Measurements from ENCODE around the gene PPFIBP2. TPM values are rescaled to one million over a fixed set of nuclear protein-coding genes. Genes with fewer than 3 reads are reported as not detected.
A peak's percentile ranks its signal among the peaks of the same experiment; 100 is the strongest.
"Not testable (repeated sequence)": the region's sequence is repeated elsewhere in the genome, so short reads cannot be mapped to it uniquely, and the experiment has no call there.

Gene PPFIBP2
- total RNA-seq, 4 donors from 2014 or later = 68.2 to 139 (median 76.2) TPM

DNA sequence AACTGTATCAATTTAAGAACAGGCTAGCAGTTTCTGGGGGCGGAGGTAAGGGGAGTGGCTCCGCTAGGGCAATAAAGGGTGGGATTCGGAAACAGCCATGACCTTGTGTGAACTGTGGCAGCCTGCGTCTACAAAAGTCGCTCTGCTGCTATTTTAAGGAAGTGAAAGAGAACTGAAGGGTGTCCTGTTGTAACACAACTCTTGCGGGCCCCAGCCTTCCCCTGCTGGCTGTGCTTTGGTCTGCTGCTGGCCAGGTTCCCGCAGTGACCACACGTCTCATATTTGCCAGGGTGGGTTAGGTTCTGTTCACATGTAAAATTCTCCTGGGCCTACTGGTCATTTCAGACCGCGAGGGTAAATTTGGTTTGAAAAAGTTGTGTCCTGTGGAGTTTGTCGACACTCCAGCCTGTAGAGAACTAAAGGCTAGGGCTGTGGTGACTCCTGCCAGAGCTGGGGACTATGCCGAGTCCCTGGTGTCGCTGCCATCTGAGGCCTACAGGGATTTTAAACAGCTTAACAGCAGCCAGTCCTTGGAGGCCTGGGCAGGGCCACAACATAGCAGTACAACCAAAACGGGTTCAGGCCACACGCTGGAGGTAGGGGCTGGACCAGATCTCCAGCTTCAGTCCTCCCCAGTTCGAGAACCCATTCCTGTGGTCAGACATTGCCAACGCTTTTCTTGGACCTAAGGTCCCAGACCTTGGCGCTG, 1.1 kb upstream of the PPFIBP2 start:
- no peak for TF ChIP-seq POLR2AphosphoS5 (IDR thresholded peaks at IDR 0.05)
- no peak for TF ChIP-seq EP300 (IDR thresholded peaks at IDR 0.05)
- TF ChIP-seq POLR2A (IDR thresholded peaks at IDR 0.05) = no peak
- TF ChIP-seq, protein P1, sequence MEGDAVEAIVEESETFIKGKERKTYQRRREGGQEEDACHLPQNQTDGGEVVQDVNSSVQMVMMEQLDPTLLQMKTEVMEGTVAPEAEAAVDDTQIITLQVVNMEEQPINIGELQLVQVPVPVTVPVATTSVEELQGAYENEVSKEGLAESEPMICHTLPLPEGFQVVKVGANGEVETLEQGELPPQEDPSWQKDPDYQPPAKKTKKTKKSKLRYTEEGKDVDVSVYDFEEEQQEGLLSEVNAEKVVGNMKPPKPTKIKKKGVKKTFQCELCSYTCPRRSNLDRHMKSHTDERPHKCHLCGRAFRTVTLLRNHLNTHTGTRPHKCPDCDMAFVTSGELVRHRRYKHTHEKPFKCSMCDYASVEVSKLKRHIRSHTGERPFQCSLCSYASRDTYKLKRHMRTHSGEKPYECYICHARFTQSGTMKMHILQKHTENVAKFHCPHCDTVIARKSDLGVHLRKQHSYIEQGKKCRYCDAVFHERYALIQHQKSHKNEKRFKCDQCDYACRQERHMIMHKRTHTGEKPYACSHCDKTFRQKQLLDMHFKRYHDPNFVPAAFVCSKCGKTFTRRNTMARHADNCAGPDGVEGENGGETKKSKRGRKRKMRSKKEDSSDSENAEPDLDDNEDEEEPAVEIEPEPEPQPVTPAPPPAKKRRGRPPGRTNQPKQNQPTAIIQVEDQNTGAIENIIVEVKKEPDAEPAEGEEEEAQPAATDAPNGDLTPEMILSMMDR (IDR thresholded peaks at IDR 0.05) = no peak
- Histone ChIP-seq H3K9me3 (no peaks in the 10 kb centered on the region), H3K4me3 (peak overlapping the region; percentile 74), H3K27me3 (no peaks in the 10 kb centered on the region), H3K36me3 (no peaks in the 10 kb centered on the region), H3K27ac (peak overlapping the region; percentile 85), H3K4me1 (peaks cover 43% of the 10 kb centered on the region)
- 10% methylated on average over 15 of the region's 18 CpGs for WGBS
- DNase-seq (ENCODE audit: low spot score in 2 of 2) = peak; percentile 88 to 91

DNA sequence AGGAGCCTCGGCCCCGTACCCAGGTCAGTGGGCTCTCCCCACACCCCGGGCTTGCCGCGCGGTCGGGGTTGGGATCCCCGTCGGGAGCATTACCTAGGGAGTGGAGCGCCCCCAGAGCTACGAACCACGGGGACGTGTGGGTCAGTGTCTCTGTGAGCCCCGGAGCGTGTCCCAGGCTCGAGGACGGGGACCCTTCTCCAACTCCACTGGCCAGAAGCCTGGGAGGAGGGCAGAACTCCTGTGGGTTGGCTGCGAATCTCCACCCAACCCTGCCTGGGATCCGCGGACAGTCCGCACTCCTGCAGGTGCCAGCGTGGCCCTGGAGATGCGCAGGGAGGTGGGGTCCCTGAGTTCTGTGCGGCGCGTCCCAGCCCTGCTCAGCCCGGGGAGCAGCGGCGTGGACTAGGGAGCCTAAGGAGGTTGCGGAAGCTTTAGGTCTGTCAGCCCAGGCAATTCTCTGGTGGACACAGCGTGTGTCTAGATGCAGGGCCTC, 346 bp downstream of the PPFIBP2 start:
- H3K36me3 ChIP-seq = no peaks in the 10 kb centered on the region
- DNase-seq (ENCODE audit: low spot score in 2 of 2) = no peak

DNA sequence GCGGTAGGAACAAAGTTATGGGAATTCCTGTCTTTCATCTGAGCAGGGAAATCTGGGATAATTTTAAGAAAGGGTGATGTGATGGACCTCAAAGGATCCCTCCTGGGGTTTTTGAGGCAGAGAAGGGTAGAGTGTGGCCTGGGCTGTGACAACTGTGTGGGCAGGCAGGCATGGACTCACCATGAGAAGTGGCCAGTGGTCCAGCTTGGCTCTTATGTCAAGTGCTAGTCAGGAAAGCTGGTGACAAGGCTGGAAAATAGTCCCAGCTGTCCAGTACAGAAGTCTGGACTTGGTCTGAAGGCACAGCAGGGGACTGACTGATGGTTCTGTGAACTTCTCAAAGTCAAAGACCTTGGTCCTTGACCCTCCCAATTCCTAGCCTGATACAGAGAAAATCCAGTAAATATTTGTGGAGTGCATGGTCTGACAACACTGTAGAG, 1.7 kb downstream of the PPFIBP2 start:
- WGBS = 86% methylated on average over 1 of the region's 1 CpG

More for the DNA sequence above, 346 bp downstream of the PPFIBP2 start:
- H3K9me3 ChIP-seq = no peaks in the 10 kb centered on the region
- TF ChIP-seq POLR2AphosphoS5 (IDR thresholded peaks at IDR 0.05) = no peak
- no peak for TF ChIP-seq POLR2A (IDR thresholded peaks at IDR 0.05)
- TF ChIP-seq, protein P1 (IDR thresholded peaks at IDR 0.05) = no peak
- TF ChIP-seq EP300 (IDR thresholded peaks at IDR 0.05) = no peak
- 5% methylated on average over 10 of the region's 31 CpGs for WGBS
- peaks cover 43% of the 10 kb centered on the region for H3K4me1 ChIP-seq
- H3K27ac ChIP-seq = peak overlapping the region; percentile 85
- no peaks in the 10 kb centered on the region for H3K27me3 ChIP-seq
- peak overlapping the region; percentile 74 for H3K4me3 ChIP-seq

DNA sequence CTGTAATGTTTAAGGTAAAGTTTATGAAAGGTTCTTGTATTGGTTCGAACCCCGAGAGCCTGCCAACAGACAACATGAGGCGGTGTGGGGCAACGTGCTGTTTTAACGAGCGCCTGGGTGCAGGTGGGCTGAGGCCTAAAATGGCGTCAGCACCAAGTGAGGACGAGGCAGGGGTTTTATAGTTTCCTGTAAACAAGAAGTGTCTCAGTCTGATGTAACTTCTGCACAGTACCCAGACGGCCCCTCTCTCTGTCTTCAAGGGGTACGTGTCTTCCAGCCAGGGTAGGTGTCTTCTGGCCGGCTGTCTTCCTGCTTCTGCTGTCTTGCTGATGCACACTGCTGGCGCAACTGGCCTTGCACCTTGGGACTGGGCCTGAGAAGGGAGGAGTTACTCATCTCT, 2.7 kb downstream of the PPFIBP2 start:
- Histone ChIP-seq H3K9me3 (no peaks in the 10 kb centered on the region), H3K4me3 (no peak overlapping the region), H3K36me3 (no peaks in the 10 kb centered on the region), H3K27ac (no peak overlapping the region), H3K4me1 (peaks cover 51% of the 10 kb centered on the region), H3K27me3 (no peaks in the 10 kb centered on the region)
- DNase-seq (ENCODE audit: low spot score in 2 of 2) = no peak
- WGBS = 84% methylated on average over 11 of the region's 12 CpGs
- TF ChIP-seq, protein P1 (IDR thresholded peaks at IDR 0.05) = no peak
- TF ChIP-seq POLR2A (IDR thresholded peaks at IDR 0.05) = no peak
- TF ChIP-seq POLR2AphosphoS5 (IDR thresholded peaks at IDR 0.05) = no peak
- no peak for TF ChIP-seq EP300 (IDR thresholded peaks at IDR 0.05)

More for the DNA sequence above, 1.7 kb downstream of the PPFIBP2 start:
- Histone ChIP-seq H3K27ac (no peak overlapping the region), H3K36me3 (no peaks in the 10 kb centered on the region), H3K9me3 (no peaks in the 10 kb centered on the region), H3K4me3 (peak overlapping the region; percentile 6), H3K27me3 (no peaks in the 10 kb centered on the region), H3K4me1 (peaks cover 45% of the 10 kb centered on the region)
- TF ChIP-seq POLR2AphosphoS5 (IDR thresholded peaks at IDR 0.05) = no peak
- TF ChIP-seq POLR2A (IDR thresholded peaks at IDR 0.05) = no peak
- TF ChIP-seq, protein P1 (IDR thresholded peaks at IDR 0.05) = no peak
- no peak for TF ChIP-seq EP300 (IDR thresholded peaks at IDR 0.05)
- no peak for DNase-seq (ENCODE audit: low spot score in 2 of 2)

DNA sequence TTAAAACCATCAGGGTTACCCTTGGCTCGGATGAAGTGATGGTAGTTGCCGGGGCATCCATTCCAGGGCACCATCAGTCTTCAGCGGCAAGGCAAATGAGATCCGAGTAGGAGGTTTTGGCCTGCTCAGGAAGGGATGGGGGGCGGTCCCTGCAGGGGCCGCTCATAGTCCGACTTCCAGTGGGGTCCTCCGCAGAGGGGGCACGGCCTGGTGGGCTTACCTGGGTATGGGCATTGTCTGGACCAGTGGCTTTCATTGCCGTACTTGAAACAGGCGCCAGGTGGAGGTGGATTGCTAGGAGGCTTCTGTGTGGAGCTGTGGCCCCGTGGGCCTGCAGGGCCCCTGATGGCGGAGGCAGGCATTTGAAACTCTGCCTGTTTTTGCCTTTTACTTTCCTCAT, 3.9 kb downstream of the PPFIBP2 start:
- H3K36me3 ChIP-seq; H3K27me3 ChIP-seq; H3K27ac ChIP-seq; H3K9me3 ChIP-seq; DNase-seq (ENCODE audit: low spot score in 2 of 2); H3K4me3 ChIP-seq: not testable (repeated sequence)
- peaks cover 50% of the 10 kb centered on the region for H3K4me1 ChIP-seq
- 95% methylated on average over 13 of the region's 13 CpGs for WGBS
